Testis (tissue), 5 donors: ENCODE data around the gene TIMM23. TPM values are rescaled to one million over a fixed set of nuclear protein-coding genes. Genes with fewer than 3 reads are reported as not detected.
"Not testable (repeated sequence)": the region's sequence is repeated elsewhere in the genome, so short reads cannot be mapped to it uniquely, and the experiment has no call there.

ENCODE experiments used
- DNase-seq: peaks from one replicate; pipeline ENCODE4 v3.0.0-alpha.2; 2019
- H3K27ac ChIP-seq, 2 donors: fragments of 200-600 bp; sonication (generic); one replicate each; pipeline ENCODE4 v1.5.1; 2019
- H3K27me3 ChIP-seq: fragments of 200-600 bp; sonication (generic); one replicate; pipeline ENCODE4 v1.5.1; 2019
- H3K36me3 ChIP-seq: fragments of 200-600 bp; sonication (generic); one replicate; pipeline ENCODE4 v1.5.1; 2017; ENCODE audit warnings: low read depth; ENCODE audit errors: missing control alignments
- H3K4me1 ChIP-seq: fragments of 200-600 bp; sonication (generic); one replicate; pipeline ENCODE4 v1.5.1; 2019
- H3K4me3 ChIP-seq, 2 donors: fragments of 200-600 bp; sonication (generic); one replicate each; pipeline ENCODE4 v1.5.1; 2017 to 2019
- H3K9me3 ChIP-seq: fragments of 200-600 bp; sonication (generic); one replicate; pipeline ENCODE4 v1.5.1; 2017
- WGBS, 2 donors: methylation state at CpG; one replicate each; pipeline ENCODE4 v1.1.5; 2018; 5-methylcytosine and 5-hydroxymethylcytosine counted together
- intact Hi-C: fragments of 100-400 bp; cut with DNase I; formaldehyde crosslinking; loops from one replicate; pipeline ENCODE4 v1.15.1; 2023; ENCODE audit warnings: low total_unique reads
- long read RNA-seq, 2 donors: transcript quantifications; one replicate each; lab custom pipeline, GENCODE V29; 2026
- polyA plus RNA-seq: library from polyadenylated mRNA; stranded (reverse); fragments of 350-450 nt; fragmentation: Illumina TruSeq; extraction: RNeasy Lipid Tissue Mini Kit (QIAGEN cat#74804); gene quantifications from one replicate; pipeline ENCODE4 v1.2.3, GENCODE V29; 2014; ENCODE audit warnings: low read depth, low replicate concordance; ENCODE audit not compliant: insufficient read depth
- total RNA-seq, 2 donors: library from RNA; depleted of rRNA; stranded (reverse); fragments of >200 nt; gene quantifications; one replicate each; pipeline ENCODE4 v1.2.3, GENCODE V29; 2016

Gene TIMM23, protein sequence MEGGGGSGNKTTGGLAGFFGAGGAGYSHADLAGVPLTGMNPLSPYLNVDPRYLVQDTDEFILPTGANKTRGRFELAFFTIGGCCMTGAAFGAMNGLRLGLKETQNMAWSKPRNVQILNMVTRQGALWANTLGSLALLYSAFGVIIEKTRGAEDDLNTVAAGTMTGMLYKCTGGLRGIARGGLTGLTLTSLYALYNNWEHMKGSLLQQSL
- total RNA-seq (100 to 1,000 TPM; 113 to 119 TPM), polyA plus RNA-seq (214 TPM)
- long read RNA-seq, donor 1, transcript TIMM23-201 (7 exons, 1,222 nt): major isoform, 45 of 45 reads
- long read RNA-seq, donor 1, partial matches to known transcripts: 0 of 45 reads
- long read RNA-seq, donor 1, other reads (novel, unspliced or antisense): 0 of 45 reads
- long read RNA-seq, donor 2, transcript TIMM23-201 (7 exons, 1,222 nt): major isoform, 18 of 23 reads
- long read RNA-seq, donor 2, partial matches to known transcripts: 5 of 23 reads
- long read RNA-seq, donor 2, other reads (novel, unspliced or antisense): 0 of 23 reads

- H3K9me3 ChIP-seq, intact Hi-C loops, H3K27me3 ChIP-seq, H3K36me3 ChIP-seq, H3K4me1 ChIP-seq: not testable (repeated sequence)
- Histone ChIP-seq H3K4me3 (peak within 1 kb of the TSS; percentile 77 to 81), H3K27ac (peak within 1 kb of the TSS; percentile 65 to 85)
- DNase-seq: peak; percentile 91
- WGBS, 2 donors: 0% methylated on average over 56 to 58 of the region's 60 CpGs
These were observed at the start of gene TIMM23 for GRCh38 chr10:45972106-45972812. TIMM23 (plus strand) TSS chr10:45972489; CDS start chr10:45972625, 136 bp downstream.

GRCh38 chr10:45926790-45927189 lies 45.5 kb upstream of the TIMM23 start:
- DNase-seq, H3K36me3 ChIP-seq, H3K27me3 ChIP-seq, H3K9me3 ChIP-seq, H3K4me3 ChIP-seq, H3K4me1 ChIP-seq, H3K27ac ChIP-seq, intact Hi-C loops: not testable (repeated sequence)
- 90 to 97% methylated on average over 1 of the region's 1 CpG for WGBS, 2 donors

GRCh38 chr10:45931305-45931704 lies 41.0 kb upstream of the TIMM23 start:
- H3K9me3 ChIP-seq, H3K27ac ChIP-seq, H3K4me1 ChIP-seq, H3K4me3 ChIP-seq, H3K27me3 ChIP-seq, intact Hi-C loops, H3K36me3 ChIP-seq, DNase-seq: not testable (repeated sequence)
- WGBS, 2 donors: 84 to 91% methylated on average over 4 of the region's 4 CpGs

DNA sequence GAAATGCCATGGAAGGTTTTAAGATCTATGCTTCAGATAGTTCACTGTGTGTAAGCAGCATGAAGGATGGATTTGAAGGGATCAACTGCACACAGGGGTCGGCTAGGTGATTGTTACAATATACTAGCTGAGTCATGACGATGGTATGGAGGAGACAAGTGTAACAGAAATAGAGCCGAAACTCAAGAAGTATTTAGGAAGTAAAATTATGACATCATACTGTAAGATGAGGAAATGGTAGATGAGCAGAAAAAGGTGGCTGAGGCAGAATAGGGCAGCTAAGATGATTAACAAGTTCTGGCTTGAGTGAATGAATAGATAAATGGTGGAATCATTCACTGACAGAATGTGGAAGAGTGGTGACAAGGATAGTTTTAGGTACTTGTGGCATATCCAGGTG lies 37.5 kb upstream of the TIMM23 start:
- H3K36me3 ChIP-seq, H3K27ac ChIP-seq, H3K27me3 ChIP-seq, H3K4me1 ChIP-seq, H3K4me3 ChIP-seq, intact Hi-C loops, DNase-seq, H3K9me3 ChIP-seq: not testable (repeated sequence)
- 75 to 81% methylated on average over 3 of the region's 3 CpGs for WGBS, 2 donors

DNA sequence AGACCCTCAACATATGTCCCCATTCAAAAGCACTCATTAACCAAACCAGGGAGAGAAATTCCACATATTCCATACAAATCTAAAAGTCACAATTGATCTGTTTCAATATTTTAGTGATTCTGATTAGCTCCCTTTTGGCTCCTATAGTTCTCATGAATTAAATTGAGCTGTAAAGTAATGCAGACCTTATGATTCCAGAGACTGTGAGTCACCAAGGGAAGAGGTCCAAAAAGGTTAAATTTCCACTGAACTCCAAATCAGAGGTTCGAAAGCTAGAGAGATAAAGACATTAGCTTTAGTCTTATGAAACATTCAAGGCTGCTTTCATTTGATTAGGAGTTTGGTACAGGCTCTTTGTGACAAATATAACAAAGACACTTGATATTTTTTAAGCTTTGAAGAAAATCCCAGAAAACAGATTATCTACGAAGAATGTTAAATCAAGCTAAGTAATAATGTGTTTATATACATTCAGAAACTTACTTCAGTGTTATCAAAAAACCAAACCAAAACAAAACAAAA lies 33.1 kb upstream of the TIMM23 start:
- intact Hi-C loops, H3K27me3 ChIP-seq, H3K27ac ChIP-seq, H3K4me3 ChIP-seq, DNase-seq, H3K9me3 ChIP-seq, H3K36me3 ChIP-seq, H3K4me1 ChIP-seq: not testable (repeated sequence)
- WGBS, 2 donors: 54 to 70% methylated on average over 2 of the region's 2 CpGs

DNA sequence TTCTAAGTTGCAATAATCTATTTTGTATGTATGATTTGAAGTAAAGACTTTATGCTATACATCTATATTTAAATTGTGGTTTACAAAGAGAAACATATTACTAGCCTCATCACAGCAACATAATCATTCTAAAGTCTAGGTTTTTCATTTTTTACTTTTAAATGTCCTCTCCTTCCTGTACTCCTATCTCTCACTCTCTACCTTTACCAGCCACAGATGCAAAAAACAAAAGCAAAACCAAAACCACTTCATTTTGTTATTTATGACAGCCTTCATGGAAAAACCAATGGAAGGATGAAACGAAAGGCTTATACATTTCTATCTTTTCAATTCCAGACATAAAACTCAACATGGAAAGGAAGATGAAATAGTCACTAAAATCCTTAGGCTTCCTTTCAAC lies 31.1 kb upstream of the TIMM23 start:
- H3K27me3 ChIP-seq, H3K27ac ChIP-seq, H3K4me3 ChIP-seq, H3K9me3 ChIP-seq, H3K4me1 ChIP-seq, DNase-seq, H3K36me3 ChIP-seq, intact Hi-C loops: not testable (repeated sequence)
- WGBS, 2 donors: no CpG with 5 or more reads among the region's 1 CpG

GRCh38 chr10:45945476-45945875 lies 26.8 kb upstream of the TIMM23 start:
- H3K36me3 ChIP-seq, H3K27ac ChIP-seq, H3K9me3 ChIP-seq, H3K4me1 ChIP-seq, intact Hi-C loops, H3K27me3 ChIP-seq, DNase-seq, H3K4me3 ChIP-seq: not testable (repeated sequence)
- 91% methylated on average over 4 of the region's 4 CpGs for WGBS, 2 donors

GRCh38 chr10:45947363-45947762 lies 24.9 kb upstream of the TIMM23 start:
- H3K4me1 ChIP-seq, H3K9me3 ChIP-seq, H3K36me3 ChIP-seq, H3K4me3 ChIP-seq, DNase-seq, H3K27ac ChIP-seq, H3K27me3 ChIP-seq, intact Hi-C loops: not testable (repeated sequence)
- 88 to 93% methylated on average over 1 of the region's 1 CpG for WGBS, 2 donors

DNA sequence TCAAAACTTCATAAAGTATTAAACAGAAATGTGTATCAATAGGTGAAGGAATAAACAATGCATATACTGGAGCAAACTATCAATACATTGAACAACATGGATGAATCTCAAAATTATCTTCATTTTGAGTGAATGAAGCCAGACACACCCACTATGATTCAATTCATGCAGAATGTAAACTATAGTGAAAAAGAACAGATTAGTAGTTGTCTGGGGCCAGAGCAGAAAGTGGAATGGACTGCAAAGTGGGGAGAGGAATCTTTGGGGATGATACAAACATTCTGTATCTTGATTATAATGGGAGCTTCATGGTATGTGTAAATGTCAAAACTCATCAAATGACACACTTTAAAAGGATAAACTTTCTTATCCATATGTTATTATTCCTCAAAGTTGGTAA lies 23.5 kb upstream of the TIMM23 start:
- intact Hi-C loops, H3K27me3 ChIP-seq, H3K4me1 ChIP-seq, H3K27ac ChIP-seq, DNase-seq, H3K4me3 ChIP-seq, H3K36me3 ChIP-seq, H3K9me3 ChIP-seq: not testable (repeated sequence)

- 94 to 97% methylated on average over 2 to 4 of the region's 4 CpGs for WGBS, 2 donors
These were observed 17.9 kb upstream of the TIMM23 start for GRCh38 chr10:45954367-45954766.

GRCh38 chr10:45956634-45957033 lies 15.7 kb upstream of the TIMM23 start:
- H3K27ac ChIP-seq, H3K9me3 ChIP-seq, DNase-seq, H3K4me1 ChIP-seq, H3K4me3 ChIP-seq, H3K36me3 ChIP-seq, intact Hi-C loops, H3K27me3 ChIP-seq: not testable (repeated sequence)
- 62 to 69% methylated on average over 4 of the region's 6 CpGs for WGBS, 2 donors

More at GRCh38 chr10:45954367-45954766, 17.9 kb upstream of the TIMM23 start:
- intact Hi-C loops, DNase-seq, H3K27me3 ChIP-seq, H3K36me3 ChIP-seq, H3K9me3 ChIP-seq, H3K4me3 ChIP-seq, H3K4me1 ChIP-seq, H3K27ac ChIP-seq: not testable (repeated sequence)

DNA sequence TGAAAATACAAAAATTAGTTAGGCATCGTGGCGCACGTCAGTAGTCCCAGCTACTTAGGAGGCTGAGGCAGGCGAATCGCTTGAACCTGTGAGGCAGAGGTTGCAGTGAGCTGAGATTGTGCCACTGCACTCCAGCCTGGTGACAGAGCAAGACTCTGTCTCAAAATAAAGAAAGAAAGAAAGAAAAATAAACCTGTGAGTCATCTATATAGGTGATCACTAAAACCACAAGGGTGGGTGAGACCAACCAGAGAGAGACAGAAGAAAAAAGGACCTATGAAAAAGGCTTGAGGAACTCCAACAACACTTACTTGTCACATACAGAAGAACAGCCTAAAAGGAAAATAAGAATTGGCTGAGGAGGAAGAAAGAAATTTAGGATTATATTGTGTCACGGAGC lies 14.4 kb upstream of the TIMM23 start:
- intact Hi-C loops, H3K4me3 ChIP-seq, DNase-seq, H3K9me3 ChIP-seq, H3K27ac ChIP-seq, H3K4me1 ChIP-seq, H3K27me3 ChIP-seq, H3K36me3 ChIP-seq: not testable (repeated sequence)
- 93 to 99% methylated on average over 6 of the region's 6 CpGs for WGBS, 2 donors
